Keratinocyte (primary cell): ENCODE results near the gene ANGEL2. TPM values are rescaled to one million over a fixed set of nuclear protein-coding genes. Genes with fewer than 3 reads are reported as not detected.

Experiments
- DNase-seq: peaks from one replicate; pipeline ENCODE4 v3.0.0-alpha.2; 2011; ENCODE audit warnings: low read depth, missing footprints, low spot score
- FAIRE-seq: peaks from 2 replicates; lab custom pipeline; 2011; peaks lifted over from hg19 to GRCh38; lab: Jason Lieb, UNC
- H2AFZ ChIP-seq: 2 replicates; pipeline ENCODE4 v1.6.0; 2012; ENCODE audit warnings: low read length, control low read depth, inconsistent platforms; ENCODE audit not compliant: control insufficient read depth
- H3K27ac ChIP-seq: 2 replicates; pipeline ENCODE4 v1.5.1; 2011; ENCODE audit warnings: low read length; ENCODE audit not compliant: control insufficient read depth, insufficient read depth
- H3K27me3 ChIP-seq: 3 replicates; pipeline ENCODE4 v1.6.0; 2011; ENCODE audit warnings: low read length; ENCODE audit not compliant: control insufficient read depth, insufficient read depth; ENCODE audit errors: extremely low read depth
- H3K36me3 ChIP-seq, 2 experiments: 2 replicates in 1 of 2; 3 replicates in 1 of 2; pipeline ENCODE4 v1.5.1; 2011; ENCODE audit warnings: low read length in 2 of 2, mild to moderate bottlenecking in 1 of 2; ENCODE audit not compliant: control insufficient read depth in 2 of 2, insufficient read depth in 2 of 2; ENCODE audit errors: extremely low read depth in 1 of 2
- H3K4me1 ChIP-seq: 3 replicates; pipeline ENCODE4 v1.5.1; 2011; ENCODE audit warnings: low read length; ENCODE audit not compliant: control insufficient read depth, insufficient read depth; ENCODE audit errors: extremely low read depth
- H3K4me2 ChIP-seq: 3 replicates; pipeline ENCODE4 v1.6.0; 2011; ENCODE audit warnings: low read depth, low read length; ENCODE audit not compliant: control insufficient read depth, insufficient read depth; ENCODE audit errors: extremely low read depth
- H3K4me3 ChIP-seq, 3 experiments: fragments of 200-600 bp in 1 of 3; sonication (generic) in 1 of 3; 2 replicates in 2 of 3; 3 replicates in 1 of 3; pipeline ENCODE4 v1.5.1; 2011 to 2016; ENCODE audit warnings: low read length in 3 of 3, mild to moderate bottlenecking in 3 of 3, control low read depth in 2 of 3, inconsistent platforms in 1 of 3, low read depth in 1 of 3, mixed read lengths in 1 of 3, mixed run types in 1 of 3, moderate library complexity in 1 of 3; ENCODE audit not compliant: control insufficient read depth in 2 of 3, insufficient read depth in 2 of 3; ENCODE audit errors: extremely low read depth in 1 of 3
- H3K79me2 ChIP-seq: 2 replicates; pipeline ENCODE4 v1.6.0; 2012; ENCODE audit warnings: low read length; ENCODE audit not compliant: control insufficient read depth, insufficient read depth
- H3K9ac ChIP-seq: 3 replicates; pipeline ENCODE4 v1.6.0; 2011; ENCODE audit warnings: low read length; ENCODE audit not compliant: control insufficient read depth, insufficient read depth; ENCODE audit errors: extremely low read depth
- H3K9me1 ChIP-seq: 3 replicates; pipeline ENCODE4 v1.6.0; 2011; ENCODE audit warnings: low read length; ENCODE audit not compliant: control insufficient read depth, insufficient read depth; ENCODE audit errors: extremely low read depth
- H3K9me3 ChIP-seq: 2 replicates; pipeline ENCODE4 v1.5.1; 2012; ENCODE audit warnings: low read depth, low read length; ENCODE audit not compliant: control insufficient read depth
- H4K20me1 ChIP-seq: 3 replicates; pipeline ENCODE4 v1.6.0; 2011; ENCODE audit warnings: low read length; ENCODE audit not compliant: control insufficient read depth, insufficient read depth; ENCODE audit errors: extremely low read depth
- CTCF ChIP-seq, 3 experiments: IDR thresholded peaks in 1 of 3; conservative IDR thresholded peaks in 1 of 3; optimal IDR thresholded peaks in 1 of 3; 2 replicates in 2 of 3; 3 replicates in 1 of 3; pipeline versions ENCODE3 to v1.5.1; 2011; ENCODE audit warnings: low read length in 3 of 3, mild to moderate bottlenecking in 3 of 3, moderate library complexity in 2 of 3, control low read depth in 1 of 3, inconsistent platforms in 1 of 3; ENCODE audit not compliant: insufficient read depth in 2 of 3; ENCODE audit errors: extremely low read depth in 1 of 3
- EZH2 ChIP-seq: IDR thresholded peaks from one replicate; pipeline ENCODE4 v1.6.1; 2012; ENCODE audit warnings: inconsistent platforms, mild to moderate bottlenecking, low read length, moderate library complexity
- dilution Hi-C: fragments of 300-500 bp; cut with MboI; formaldehyde crosslinking; loops from one replicate; pipeline ENCODE4 v1.7.0; 2020; ENCODE audit warnings: low sequenced_read_pairs; ENCODE audit not compliant: extremely low pct_ligation_motif_present
- polyA plus RNA-seq, 5 experiments: library from polyadenylated mRNA; depleted of rRNA in 3 of 5; stranded (reverse) in 3 of 5; stranded (forward) in 1 of 5; unstranded in 1 of 5; fragments of >200 nt; gene quantifications; 1 replicate in 1 of 5; 2 replicates in 3 of 5; 3 replicates in 1 of 5; pipeline versions ENCODE4 v1.2.1 to v1.2.3, GENCODE V29; 2011 to 2012; ENCODE audit warnings: missing spikeins in 2 of 5, low read depth in 1 of 5, low replicate concordance in 1 of 5

ANGEL2 gene
- polyA plus RNA-seq, 1 donor (not counting 4 experiments of a cell fraction or from before 2014, with no cell fraction given) = 25.6 TPM

DNA sequence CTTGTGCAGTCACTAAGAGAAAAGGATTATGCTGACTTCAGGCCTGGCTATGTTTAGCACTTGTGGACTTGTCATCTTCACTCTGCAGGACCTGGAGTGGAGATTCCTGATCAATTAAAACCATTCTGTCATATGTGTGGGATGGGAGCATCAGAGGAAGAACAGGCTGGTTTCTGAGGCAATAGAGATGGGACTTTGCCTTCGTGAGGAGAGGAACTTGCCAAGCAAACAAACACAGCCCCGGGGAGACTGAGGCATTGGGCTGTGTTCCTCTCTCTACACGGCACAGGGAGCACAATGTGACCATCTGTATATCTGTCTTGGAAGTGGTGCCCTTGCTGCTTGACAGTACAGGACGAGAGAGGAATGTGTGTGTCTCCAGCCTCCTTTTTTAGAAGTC lies 42.2 kb downstream of the ANGEL2 start:
- Histone ChIP-seq H3K4me2 (no peak overlapping the region), H3K4me3 (no peak overlapping the region), H3K9me1 (no peaks in the 10 kb centered on the region), H4K20me1 (peaks cover 3% of the 10 kb centered on the region), H3K9ac (no peak overlapping the region), H3K36me3 (no peaks in the 10 kb centered on the region), H3K4me1 (no peaks in the 10 kb centered on the region), H2AFZ (no peak overlapping the region), H3K9me3 (no peaks in the 10 kb centered on the region), H3K27ac (no peak overlapping the region), H3K79me2 (no peaks in the 10 kb centered on the region), H3K27me3 (no peaks in the 10 kb centered on the region)
- no peak for DNase-seq
- dilution Hi-C loops = no loop called here
- FAIRE-seq = no peak
- TF ChIP-seq CTCF (optimal IDR thresholded peaks at IDR 0.05 in 1 of 3, IDR thresholded peaks at IDR 0.05 in 1 of 3, conservative IDR thresholded peaks at IDR 0.05 in 1 of 3; ENCODE audit: extremely low read depth in 1 of 3, insufficient read depth in 2 of 3, low read length in 3 of 3) (no peak), EZH2 (no peak)

DNA sequence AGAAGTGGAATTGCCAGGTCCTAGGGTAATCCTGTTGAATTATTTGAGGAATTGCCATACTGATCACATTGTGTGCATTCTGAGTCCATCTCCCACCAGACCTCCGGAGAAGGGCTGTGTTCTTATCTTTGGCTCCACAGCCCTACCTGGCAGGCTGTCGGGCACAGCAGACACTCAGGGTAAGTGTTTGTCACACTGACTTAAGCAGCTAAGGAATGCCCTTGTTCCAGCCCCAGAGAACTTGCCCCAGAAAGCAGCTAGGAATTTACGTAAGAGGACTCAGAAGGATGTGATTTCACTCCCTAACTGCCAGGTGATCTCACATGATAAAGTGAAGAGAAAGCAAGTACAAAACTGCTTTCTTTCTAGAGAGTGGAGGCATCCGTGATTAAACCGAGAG lies 44.4 kb downstream of the ANGEL2 start:
- no peak for TF ChIP-seq EZH2
- no peak for TF ChIP-seq CTCF (optimal IDR thresholded peaks at IDR 0.05 in 1 of 3, IDR thresholded peaks at IDR 0.05 in 1 of 3, conservative IDR thresholded peaks at IDR 0.05 in 1 of 3; ENCODE audit: extremely low read depth in 1 of 3, insufficient read depth in 2 of 3, low read length in 3 of 3)
- H3K79me2 ChIP-seq = no peaks in the 10 kb centered on the region
- no peaks in the 10 kb centered on the region for H3K36me3 ChIP-seq
- peaks cover 3% of the 10 kb centered on the region for H4K20me1 ChIP-seq
- DNase-seq (no peak), FAIRE-seq (no peak)
- no peak overlapping the region for H3K4me3 ChIP-seq
- no peak overlapping the region for H3K27ac ChIP-seq
- H3K9ac ChIP-seq = no peak overlapping the region
- H2AFZ ChIP-seq = no peak overlapping the region
- dilution Hi-C loops = no loop called here
- H3K27me3 ChIP-seq = peaks cover 1% of the 10 kb centered on the region
- H3K4me2 ChIP-seq = no peak overlapping the region
- no peaks in the 10 kb centered on the region for H3K9me3 ChIP-seq
- no peaks in the 10 kb centered on the region for H3K9me1 ChIP-seq
- H3K4me1 ChIP-seq = no peaks in the 10 kb centered on the region
